HEK293T (cell line): ENCODE data around the gene BMPR1B.

ENCODE experiments used
- BHLHE40 ChIP-seq: fragments of 450-650 bp; IDR thresholded peaks from 2 replicates; pipeline ENCODE4 v1.6.1; 2016; ENCODE audit warnings: mild to moderate bottlenecking, moderate library complexity, borderline replicate concordance
- FOXK2 ChIP-seq: fragments of 450-650 bp; IDR thresholded peaks from 2 replicates; pipeline ENCODE4 v1.6.1; 2016; ENCODE audit warnings: mild to moderate bottlenecking
- FOXM1 ChIP-seq: fragments of 450-650 bp; IDR thresholded peaks from 2 replicates; pipeline ENCODE4 v1.6.1; 2017; ENCODE audit warnings: mild to moderate bottlenecking, borderline replicate concordance
- LEF1 ChIP-seq: fragments of 450-650 bp; IDR thresholded peaks from 2 replicates; pipeline ENCODE4 v1.6.1; 2017; ENCODE audit warnings: mild to moderate bottlenecking, borderline replicate concordance
- SP1 ChIP-seq: fragments of 450-650 bp; IDR thresholded peaks from 2 replicates; pipeline ENCODE4 v1.6.1; 2017
- SUZ12 ChIP-seq: fragments of 450-650 bp; IDR thresholded peaks from 2 replicates; pipeline ENCODE4 v1.6.1; 2016; ENCODE audit warnings: mild to moderate bottlenecking
- TARDBP ChIP-seq: fragments of 450-650 bp; IDR thresholded peaks from 2 replicates; pipeline ENCODE4 v1.6.1; 2016
- ZNF384 ChIP-seq: fragments of 450-650 bp; IDR thresholded peaks from 2 replicates; pipeline ENCODE4 v1.6.1; 2016

GRCh38 chr4:95061220-95061619, 303.5 kb downstream of the BMPR1B start:
- TF ChIP-seq LEF1 (no peak), TARDBP (no peak), FOXM1 (no peak), SP1 (no peak), SUZ12 (no peak), FOXK2 (no peak), ZNF384 (no peak), BHLHE40 (no peak)
